UCSD-AML1 (cell line): ENCODE results near the gene LRRC72.

Experiments
- DNase-seq: peaks from one replicate; lab custom pipeline; 2025; ENCODE audit not compliant: unreplicated experiment; lab: John Stamatoyannopoulos, UW

LRRC72 gene

GRCh38 chr7:16616542-16616941, 89.9 kb downstream of the LRRC72 start:
- DNase-seq = no peak

DNA sequence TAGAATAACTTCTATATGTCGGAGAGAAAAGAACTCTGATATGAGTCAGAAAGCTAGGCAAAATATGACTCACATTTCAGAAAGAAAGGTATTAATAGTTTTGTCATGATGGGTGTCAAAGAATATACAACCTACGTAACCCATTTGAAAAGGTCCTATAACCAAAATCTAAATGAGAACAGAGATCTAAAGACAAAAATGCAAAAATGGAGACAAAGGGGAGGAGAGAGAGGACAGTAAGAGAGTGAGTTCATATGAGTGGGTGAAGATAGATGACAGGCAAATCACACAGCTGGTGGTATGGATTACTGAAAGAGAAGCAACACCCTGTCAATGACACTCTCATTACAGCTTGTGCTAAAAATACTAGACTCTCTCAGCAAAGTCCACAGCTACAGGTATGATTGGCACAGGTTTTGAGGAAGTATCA, 93.4 kb downstream of the LRRC72 start:
- no peak for DNase-seq

DNA sequence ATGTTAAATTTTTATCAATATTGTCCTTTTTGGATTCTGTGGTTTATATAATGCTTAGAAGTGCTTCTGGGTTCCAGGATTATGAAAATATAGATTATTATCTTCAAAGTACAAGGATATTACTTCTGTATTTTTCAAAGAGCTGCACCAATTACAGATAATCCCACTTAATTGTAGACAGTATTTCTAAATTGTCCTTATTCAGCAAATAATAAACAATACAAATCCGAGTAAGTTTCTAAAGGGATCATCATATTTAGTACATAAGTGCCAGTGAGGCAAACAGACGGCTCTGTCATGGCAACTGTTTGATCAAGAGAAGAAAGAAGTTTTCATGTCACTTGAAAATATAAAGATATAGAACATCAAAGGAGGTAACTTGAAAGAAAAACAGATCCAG, 99.8 kb downstream of the LRRC72 start:
- DNase-seq = no peak

DNA sequence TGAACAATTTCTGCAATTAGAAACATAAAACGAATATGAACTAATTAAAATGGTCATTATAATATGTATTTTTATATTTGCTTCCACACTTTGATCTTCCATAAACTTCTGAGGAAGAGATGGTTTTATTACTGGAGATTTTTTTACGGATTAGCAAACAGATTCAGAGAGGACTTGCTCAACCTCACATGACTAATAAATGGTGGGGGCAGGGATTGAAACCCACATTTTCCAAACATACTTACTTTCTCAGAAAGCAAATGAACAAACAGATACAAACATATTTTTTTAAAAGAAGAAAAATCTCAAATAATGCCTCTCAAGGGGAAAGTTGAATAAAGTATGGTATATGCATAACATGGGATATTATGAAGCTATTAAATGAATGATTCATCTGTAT, 100.6 kb downstream of the LRRC72 start:
- DNase-seq = no peak

- no peak for DNase-seq
Measured at GRCh38 chr7:16630654-16631053, 104.0 kb downstream of the LRRC72 start.
